Inflammatory macrophage treated with lipopolysaccharide for 1 hour (primary cell): ENCODE results near the gene OPN1MW2.
"Not testable (repeated sequence)": the region's sequence is repeated elsewhere in the genome, so short reads cannot be mapped to it uniquely, and the experiment has no call there.

Experiments
- DNase-seq, 2 donors: peaks; one replicate each; pipeline ENCODE4 v3.0.0-alpha.2; 2020 to 2022

Gene OPN1MW2

DNA sequence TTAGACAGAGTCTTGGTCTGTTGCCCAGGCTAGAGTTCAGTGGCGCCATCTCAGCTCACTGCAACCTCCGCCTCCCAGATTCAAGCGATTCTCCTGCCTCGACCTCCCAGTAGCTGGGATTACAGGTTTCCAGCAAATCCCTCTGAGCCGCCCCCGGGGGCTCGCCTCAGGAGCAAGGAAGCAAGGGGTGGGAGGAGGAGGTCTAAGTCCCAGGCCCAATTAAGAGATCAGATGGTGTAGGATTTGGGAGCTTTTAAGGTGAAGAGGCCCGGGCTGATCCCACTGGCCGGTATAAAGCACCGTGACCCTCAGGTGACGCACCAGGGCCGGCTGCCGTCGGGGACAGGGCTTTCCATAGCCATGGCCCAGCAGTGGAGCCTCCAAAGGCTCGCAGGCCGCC lies at the start of gene OPN1MW2:
OPN1MW2 (plus strand) TSS at position 301 of the 400 bp plus-strand sequence; CDS start at position 361, 60 bp downstream.
- not testable (repeated sequence) for DNase-seq

DNA sequence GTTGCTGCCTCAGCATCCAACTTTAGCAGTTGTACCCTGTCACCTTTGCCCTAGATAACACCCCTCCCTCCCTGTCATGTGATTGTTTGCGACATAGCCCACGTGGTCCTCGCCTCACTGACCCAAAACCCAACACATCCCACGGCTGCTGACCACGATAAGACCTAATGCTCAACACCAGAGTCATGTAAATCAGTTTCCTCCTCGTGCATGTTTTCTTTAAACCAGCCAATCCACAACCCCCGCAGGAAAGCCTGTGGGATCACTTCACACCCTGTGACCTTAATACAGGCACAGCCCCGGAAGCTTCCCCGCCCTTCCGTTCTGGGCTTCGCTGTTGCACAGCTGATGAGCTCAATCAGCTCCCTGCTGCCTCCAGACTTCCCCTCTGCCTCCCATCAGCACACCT lies 47.0 kb upstream of the OPN1MW2 start:
- not testable (repeated sequence) for DNase-seq

DNA sequence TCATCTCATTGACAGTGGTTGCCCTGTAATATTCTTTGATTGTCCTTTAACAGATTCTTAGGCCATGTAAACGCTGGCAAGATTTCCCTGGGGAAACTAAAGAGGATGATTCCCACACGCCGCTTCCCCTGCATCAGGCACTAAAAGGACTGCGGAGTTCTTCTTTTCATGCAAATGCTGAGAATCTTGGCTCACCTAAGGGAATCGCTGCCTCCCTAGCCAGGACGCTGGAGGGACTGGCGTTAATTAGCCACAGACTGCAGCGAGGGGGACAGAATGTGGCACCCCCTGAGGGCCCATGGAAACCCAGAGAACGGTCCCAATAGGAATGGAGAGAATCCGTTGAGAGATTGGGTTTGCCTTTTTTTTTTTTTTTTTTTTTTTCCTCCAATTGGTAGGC lies 45.2 kb upstream of the OPN1MW2 start:
- not testable (repeated sequence) for DNase-seq

DNA sequence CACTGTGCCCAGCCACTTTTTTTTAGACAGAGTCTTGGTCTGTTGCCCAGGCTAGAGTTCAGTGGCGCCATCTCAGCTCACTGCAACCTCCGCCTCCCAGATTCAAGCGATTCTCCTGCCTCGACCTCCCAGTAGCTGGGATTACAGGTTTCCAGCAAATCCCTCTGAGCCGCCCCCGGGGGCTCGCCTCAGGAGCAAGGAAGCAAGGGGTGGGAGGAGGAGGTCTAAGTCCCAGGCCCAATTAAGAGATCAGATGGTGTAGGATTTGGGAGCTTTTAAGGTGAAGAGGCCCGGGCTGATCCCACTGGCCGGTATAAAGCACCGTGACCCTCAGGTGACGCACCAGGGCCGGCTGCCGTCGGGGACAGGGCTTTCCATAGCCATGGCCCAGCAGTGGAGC lies 37.3 kb upstream of the OPN1MW2 start, which contains the start of gene OPN1MW:
OPN1MW (plus strand) TSS at position 301 of the 400 bp plus-strand sequence; CDS start at position 383, 82 bp downstream.
- DNase-seq, result not testable (repeated sequence)

DNA sequence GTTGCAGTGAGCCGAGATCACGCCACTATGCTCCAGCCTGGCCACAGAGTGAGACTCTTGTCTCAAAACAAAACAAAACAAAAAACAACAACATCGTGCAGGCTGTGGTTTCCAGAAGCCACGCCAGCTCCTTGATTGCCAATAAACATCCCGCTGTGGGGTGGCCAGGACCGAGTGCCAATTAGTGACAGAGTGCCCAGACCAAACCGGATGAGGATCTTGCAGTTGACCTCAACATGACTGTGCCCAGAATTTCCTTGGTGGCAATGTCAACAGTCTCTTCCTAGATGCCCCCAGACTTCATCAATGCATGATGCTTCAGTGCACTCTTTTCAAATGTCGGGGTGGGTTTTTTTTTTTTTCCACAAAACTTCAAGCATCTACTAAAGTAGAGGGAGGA lies 35.8 kb upstream of the OPN1MW2 start:
- not testable (repeated sequence) for DNase-seq

DNA sequence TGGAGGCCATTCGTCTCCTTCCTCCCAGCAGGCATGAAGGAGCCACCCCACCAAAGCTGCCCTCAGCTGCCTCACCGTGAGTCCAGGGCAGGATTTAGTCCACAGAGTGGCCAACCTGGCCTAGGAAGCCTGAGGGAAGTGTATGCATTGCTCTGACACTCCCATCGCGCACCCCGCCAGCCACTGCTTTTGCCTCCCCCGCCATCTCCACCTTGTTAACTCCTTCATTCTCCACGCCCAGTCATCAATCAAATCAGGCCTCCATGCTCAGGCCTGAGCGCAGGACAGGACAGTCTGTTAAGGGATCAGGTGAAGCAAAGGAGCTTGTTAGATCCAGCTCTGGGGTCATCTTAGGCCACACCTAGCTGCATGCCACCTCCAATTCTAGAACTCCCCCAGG lies 26.7 kb upstream of the OPN1MW2 start:
- not testable (repeated sequence) for DNase-seq

DNA sequence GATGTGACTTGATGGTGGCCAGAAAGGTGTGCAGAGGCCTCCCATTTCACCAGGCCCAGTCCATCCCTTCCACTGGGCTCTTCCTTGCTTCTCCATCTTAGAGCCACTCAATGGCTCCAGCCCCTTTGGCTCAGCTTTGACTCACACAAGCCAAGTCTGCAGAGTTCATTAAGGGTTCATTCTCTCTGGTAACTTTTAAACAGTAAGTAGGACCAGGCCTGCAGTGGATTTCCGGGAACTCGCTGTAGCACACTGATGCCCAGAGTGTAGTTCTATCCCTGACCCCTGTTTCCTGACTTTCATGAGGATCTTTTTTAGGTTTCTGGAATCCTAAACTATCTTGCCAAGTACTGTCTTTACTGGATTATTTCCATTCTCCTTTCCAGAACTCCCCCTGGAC lies 25.2 kb upstream of the OPN1MW2 start:
- DNase-seq, result not testable (repeated sequence)

DNA sequence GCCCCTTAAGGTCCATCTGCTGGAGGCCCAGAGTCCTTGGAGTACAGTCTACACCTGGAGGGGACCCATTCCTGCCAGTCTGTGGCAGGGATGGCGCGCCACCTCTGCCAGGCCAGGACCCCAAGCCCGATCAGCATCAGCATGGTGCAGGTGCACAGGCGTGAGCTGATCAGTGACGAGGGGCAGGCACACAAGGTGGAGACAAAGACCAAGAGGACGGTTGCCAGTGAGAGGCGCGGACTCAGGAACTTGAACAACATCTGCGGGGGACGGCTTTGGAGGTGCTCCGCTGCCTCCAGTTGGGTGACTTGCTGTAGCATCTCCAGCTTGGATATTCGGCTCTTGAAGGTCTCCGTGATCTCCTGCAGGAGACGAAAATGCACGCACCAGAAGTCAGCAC lies 23.1 kb upstream of the OPN1MW2 start:
- not testable (repeated sequence) for DNase-seq

DNA sequence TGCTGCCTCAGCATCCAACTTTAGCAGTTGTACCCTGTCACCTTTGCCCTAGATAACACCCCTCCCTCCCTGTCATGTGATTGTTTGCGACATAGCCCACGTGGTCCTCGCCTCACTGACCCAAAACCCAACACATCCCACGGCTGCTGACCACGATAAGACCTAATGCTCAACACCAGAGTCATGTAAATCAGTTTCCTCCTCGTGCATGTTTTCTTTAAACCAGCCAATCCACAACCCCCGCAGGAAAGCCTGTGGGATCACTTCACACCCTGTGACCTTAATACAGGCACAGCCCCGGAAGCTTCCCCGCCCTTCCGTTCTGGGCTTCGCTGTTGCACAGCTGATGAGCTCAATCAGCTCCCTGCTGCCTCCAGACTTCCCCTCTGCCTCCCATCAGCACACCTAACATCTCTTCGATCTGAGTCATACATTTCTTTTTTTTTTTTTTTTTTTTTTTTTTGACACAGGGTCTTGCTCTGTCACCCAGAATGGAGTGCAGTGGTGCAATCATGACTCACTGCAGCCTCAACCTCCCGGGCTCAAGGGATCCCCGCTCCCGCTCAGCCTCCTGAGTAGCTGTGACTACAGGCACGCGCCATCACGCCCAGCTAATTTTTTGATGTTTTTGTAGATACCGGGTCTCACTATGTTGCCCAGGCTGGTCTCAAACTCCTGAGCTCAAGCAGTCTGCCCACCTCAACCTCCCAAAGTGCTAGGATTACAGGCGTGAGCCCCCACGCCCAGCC lies 9.7 kb upstream of the OPN1MW2 start:
- not testable (repeated sequence) for DNase-seq

DNA sequence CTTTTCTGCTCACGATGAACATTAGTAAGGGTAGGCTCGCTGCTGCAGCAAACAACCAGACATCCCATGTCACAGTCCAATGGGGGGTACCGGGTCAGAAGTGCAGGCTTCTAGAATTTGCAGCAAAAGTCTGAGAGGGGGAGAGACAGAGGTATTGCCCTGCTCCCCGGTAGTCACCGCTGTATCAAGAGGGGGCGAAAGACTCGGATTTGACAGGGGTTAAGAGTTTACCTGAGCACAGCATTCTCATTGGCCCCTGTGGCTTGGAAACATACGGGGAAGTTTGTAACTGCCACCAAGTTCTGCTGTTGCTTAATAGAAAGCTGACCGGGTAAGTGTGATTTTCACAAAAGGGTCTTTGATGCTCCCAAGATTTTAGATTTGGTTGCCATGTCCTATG lies 8.5 kb upstream of the OPN1MW2 start:
- DNase-seq, result not testable (repeated sequence)

DNA sequence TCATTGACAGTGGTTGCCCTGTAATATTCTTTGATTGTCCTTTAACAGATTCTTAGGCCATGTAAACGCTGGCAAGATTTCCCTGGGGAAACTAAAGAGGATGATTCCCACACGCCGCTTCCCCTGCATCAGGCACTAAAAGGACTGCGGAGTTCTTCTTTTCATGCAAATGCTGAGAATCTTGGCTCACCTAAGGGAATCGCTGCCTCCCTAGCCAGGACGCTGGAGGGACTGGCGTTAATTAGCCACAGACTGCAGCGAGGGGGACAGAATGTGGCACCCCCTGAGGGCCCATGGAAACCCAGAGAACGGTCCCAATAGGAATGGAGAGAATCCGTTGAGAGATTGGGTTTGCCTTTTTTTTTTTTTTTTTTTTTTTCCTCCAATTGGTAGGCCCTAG lies 8.1 kb upstream of the OPN1MW2 start:
- not testable (repeated sequence) for DNase-seq

DNA sequence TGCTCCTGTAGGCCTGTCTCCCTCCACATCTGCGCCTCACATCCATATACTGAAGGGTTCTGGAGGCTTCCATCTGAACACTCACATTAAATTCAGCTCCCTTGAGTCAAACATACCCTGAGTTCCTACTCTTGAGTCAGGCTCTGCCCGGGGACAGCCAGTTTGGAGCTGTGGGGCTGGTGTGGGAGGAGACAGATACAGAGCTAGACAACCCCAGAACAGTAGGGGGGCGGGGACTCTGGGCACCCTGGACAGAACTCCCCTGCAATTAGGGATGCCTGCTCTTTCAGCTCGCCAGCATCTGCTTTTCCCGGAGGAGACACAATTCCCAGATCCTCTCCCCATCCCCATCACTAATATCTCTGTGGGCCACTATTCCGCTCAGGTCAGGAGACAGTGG lies 5.7 kb downstream of the OPN1MW2 start:
- not testable (repeated sequence) for DNase-seq

DNA sequence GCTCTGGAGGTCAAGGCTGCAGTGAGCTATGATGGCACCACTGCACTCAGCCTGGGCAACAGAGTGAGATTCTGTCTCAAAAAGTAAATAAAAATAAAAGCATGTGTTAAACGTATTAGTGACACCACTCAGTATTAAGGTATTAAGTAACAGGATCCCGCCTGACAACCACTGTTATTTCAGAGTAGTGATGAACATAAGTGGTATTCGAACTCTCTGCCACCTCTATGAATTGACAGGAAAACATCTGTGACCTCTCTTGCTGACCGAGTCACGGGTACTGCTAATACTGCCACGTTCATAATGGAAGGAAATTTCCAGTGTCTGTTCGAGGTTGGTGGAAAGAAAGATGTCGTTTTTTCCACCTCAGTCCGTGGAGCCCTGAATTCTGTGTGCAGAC lies 7.2 kb downstream of the OPN1MW2 start:
- DNase-seq, result not testable (repeated sequence)

DNA sequence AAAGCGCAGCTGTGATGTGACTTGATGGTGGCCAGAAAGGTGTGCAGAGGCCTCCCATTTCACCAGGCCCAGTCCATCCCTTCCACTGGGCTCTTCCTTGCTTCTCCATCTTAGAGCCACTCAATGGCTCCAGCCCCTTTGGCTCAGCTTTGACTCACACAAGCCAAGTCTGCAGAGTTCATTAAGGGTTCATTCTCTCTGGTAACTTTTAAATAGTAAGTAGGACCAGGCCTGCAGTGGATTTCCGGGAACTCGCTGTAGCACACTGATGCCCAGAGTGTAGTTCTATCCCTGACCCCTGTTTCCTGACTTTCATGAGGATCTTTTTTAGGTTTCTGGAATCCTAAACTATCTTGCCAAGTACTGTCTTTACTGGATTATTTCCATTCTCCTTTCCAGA lies 11.9 kb downstream of the OPN1MW2 start:
- DNase-seq, result not testable (repeated sequence)

DNA sequence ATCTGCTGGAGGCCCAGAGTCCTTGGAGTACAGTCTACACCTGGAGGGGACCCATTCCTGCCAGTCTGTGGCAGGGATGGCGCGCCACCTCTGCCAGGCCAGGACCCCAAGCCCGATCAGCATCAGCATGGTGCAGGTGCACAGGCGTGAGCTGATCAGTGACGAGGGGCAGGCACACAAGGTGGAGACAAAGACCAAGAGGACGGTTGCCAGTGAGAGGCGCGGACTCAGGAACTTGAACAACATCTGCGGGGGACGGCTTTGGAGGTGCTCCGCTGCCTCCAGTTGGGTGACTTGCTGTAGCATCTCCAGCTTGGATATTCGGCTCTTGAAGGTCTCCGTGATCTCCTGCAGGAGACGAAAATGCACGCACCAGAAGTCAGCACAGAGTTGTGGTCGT lies 14.1 kb downstream of the OPN1MW2 start:
- not testable (repeated sequence) for DNase-seq

DNA sequence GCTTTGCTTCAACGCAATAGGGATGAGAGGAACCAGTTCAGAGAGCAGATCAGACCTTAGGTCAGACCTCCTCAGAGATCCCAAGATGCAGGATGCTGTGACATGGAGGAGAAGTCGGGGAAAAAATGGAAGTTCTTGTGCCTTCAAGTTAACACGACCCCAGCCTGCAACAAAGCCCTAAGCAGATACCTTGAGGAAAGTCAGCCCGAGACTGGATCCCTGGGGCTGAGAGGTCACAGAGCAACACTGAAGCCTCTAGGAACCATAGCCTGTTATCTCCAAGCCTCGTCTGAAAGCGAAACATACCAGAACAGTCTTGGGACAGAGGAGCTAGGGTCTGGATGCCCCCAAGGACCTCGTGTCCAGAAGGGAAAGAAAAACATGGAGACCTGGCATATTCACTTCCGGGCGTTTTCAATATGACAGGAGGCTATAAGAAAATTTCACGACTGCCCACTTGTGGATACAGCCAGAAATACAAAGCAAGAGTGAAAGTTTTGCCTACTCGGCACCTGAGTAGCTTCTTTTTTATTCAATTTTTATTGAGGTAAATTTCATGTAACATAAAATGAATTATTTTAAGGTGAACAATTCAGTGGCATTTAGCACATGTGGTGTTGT lies 19.5 kb downstream of the OPN1MW2 start:
- DNase-seq, result not testable (repeated sequence)

DNA sequence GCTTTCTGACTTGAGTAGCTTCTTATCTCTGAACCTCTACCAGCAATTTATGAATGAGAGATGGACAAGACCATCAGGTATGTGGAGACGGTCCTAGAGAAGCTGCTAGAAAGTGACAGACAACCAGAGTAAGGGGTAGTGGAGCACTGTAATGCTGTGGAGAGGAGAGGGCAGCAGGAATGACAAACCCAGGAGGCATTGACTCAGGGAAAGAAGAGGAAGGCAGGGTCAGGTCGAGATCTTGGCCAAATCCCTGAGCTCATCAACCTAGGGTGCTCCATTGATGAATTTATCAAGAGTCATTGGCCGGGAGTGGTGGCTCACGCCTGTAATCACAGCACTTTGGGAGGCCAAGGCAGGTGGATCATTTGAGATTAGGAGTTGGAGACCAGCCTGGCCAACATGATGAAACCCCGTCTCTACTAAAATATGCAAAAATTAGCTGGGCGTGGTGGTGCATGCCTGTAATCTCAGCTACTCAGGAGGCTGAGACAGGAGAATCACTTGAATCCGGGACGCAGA lies 20.5 kb downstream of the OPN1MW2 start:
- DNase-seq, result peak in 1 of 2 donors; percentile 0

DNA sequence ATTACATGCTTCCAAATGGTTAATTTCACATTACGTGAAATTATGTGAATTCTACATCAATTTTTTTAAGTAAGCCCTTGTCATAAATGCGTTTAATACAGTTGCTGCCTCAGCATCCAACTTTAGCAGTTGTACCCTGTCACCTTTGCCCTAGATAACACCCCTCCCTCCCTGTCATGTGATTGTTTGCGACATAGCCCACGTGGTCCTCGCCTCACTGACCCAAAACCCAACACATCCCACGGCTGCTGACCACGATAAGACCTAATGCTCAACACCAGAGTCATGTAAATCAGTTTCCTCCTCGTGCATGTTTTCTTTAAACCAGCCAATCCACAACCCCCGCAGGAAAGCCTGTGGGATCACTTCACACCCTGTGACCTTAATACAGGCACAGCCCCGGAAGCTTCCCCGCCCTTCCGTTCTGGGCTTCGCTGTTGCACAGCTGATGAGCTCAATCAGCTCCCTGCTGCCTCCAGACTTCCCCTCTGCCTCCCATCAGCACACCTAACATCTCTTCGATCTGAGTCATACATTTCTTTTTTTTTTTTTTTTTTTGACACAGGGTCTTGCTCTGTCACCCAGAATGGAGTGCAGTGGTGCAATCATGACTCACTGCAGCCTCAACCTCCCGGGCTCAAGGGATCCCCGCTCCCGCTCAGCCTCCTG lies 28.0 kb downstream of the OPN1MW2 start:
- not testable (repeated sequence) for DNase-seq

DNA sequence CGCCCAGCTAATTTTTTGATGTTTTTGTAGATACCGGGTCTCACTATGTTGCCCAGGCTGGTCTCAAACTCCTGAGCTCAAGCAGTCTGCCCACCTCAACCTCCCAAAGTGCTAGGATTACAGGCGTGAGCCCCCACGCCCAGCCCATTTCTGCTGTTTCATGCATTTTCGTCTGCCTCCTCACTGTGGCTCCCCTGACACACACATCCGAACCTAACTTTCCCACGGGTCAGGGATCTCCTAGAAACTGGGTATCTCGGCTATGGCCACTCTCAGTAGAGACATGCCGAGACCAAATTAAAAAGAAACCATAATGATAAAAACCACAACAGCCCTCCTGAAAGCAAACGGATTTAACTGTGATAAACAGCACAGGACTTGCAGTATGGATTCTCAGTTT lies 28.5 kb downstream of the OPN1MW2 start:
- not testable (repeated sequence) for DNase-seq

DNA sequence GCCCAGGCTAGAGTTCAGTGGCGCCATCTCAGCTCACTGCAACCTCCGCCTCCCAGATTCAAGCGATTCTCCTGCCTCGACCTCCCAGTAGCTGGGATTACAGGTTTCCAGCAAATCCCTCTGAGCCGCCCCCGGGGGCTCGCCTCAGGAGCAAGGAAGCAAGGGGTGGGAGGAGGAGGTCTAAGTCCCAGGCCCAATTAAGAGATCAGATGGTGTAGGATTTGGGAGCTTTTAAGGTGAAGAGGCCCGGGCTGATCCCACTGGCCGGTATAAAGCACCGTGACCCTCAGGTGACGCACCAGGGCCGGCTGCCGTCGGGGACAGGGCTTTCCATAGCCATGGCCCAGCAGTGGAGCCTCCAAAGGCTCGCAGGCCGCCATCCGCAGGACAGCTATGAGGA lies 37.7 kb downstream of the OPN1MW2 start, which contains the start of gene OPN1MW3:
OPN1MW3 (plus strand) TSS at position 301 of the 400 bp plus-strand sequence; CDS start at position 339, 38 bp downstream.
- not testable (repeated sequence) for DNase-seq

DNA sequence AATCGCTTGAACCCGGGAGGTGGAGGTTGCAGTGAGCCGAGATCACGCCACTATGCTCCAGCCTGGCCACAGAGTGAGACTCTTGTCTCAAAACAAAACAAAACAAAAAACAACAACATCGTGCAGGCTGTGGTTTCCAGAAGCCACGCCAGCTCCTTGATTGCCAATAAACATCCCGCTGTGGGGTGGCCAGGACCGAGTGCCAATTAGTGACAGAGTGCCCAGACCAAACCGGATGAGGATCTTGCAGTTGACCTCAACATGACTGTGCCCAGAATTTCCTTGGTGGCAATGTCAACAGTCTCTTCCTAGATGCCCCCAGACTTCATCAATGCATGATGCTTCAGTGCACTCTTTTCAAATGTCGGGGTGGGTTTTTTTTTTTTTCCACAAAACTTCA lies 39.2 kb downstream of the OPN1MW2 start:
- not testable (repeated sequence) for DNase-seq

DNA sequence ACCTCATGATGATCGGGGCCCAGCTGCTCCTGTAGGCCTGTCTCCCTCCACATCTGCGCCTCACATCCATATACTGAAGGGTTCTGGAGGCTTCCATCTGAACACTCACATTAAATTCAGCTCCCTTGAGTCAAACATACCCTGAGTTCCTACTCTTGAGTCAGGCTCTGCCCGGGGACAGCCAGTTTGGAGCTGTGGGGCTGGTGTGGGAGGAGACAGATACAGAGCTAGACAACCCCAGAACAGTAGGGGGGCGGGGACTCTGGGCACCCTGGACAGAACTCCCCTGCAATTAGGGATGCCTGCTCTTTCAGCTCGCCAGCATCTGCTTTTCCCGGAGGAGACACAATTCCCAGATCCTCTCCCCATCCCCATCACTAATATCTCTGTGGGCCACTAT lies 43.5 kb downstream of the OPN1MW2 start:
- not testable (repeated sequence) for DNase-seq

DNA sequence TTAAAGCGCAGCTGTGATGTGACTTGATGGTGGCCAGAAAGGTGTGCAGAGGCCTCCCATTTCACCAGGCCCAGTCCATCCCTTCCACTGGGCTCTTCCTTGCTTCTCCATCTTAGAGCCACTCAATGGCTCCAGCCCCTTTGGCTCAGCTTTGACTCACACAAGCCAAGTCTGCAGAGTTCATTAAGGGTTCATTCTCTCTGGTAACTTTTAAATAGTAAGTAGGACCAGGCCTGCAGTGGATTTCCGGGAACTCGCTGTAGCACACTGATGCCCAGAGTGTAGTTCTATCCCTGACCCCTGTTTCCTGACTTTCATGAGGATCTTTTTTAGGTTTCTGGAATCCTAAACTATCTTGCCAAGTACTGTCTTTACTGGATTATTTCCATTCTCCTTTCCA lies 49.7 kb downstream of the OPN1MW2 start:
- not testable (repeated sequence) for DNase-seq
